RPMI7951 (cell line): ENCODE measurements around the gene NABP1. TPM values are rescaled to one million over a fixed set of nuclear protein-coding genes. Genes with fewer than 3 reads are reported as not detected.

Experiments used
- DNase-seq: peaks from one replicate; pipeline ENCODE4 v3.0.0-alpha.2; 2012; ENCODE audit warnings: low read depth
- total RNA-seq: library from RNA; depleted of rRNA; stranded (reverse); fragments of >200 nt; shearing (Covaris generic); gene quantifications from 2 replicates; pipeline ENCODE4 v1.2.3, GENCODE V29; 2014; rRNA removed

The NABP1 gene
- total RNA-seq, 1 experiment from 2014 or later = 24.5 TPM

- DNase-seq = no peak
Measured at GRCh38 chr2:191707542-191707941, 29.6 kb downstream of the NABP1 start.

GRCh38 chr2:191710411-191710900 is 32.5 kb downstream of the NABP1 start:
- peak; percentile 88 for DNase-seq

- DNase-seq = no peak
Measured at GRCh38 chr2:191711621-191712020, 33.7 kb downstream of the NABP1 start.

- no peak for DNase-seq
Measured at GRCh38 chr2:191713837-191714236, 35.9 kb downstream of the NABP1 start.

GRCh38 chr2:191714925-191715324 is 37.0 kb downstream of the NABP1 start:
- DNase-seq = no peak

- no peak for DNase-seq
Measured at GRCh38 chr2:191715471-191715870, 37.5 kb downstream of the NABP1 start.

GRCh38 chr2:191719261-191719660 is 41.3 kb downstream of the NABP1 start:
- DNase-seq = no peak

- no peak for DNase-seq
Measured at GRCh38 chr2:191719938-191720337, 42.0 kb downstream of the NABP1 start.

GRCh38 chr2:191721331-191721730 is 43.4 kb downstream of the NABP1 start:
- DNase-seq = no peak

- DNase-seq = no peak
Measured at GRCh38 chr2:191724015-191724414, 46.1 kb downstream of the NABP1 start.

GRCh38 chr2:191728750-191729624 is 51.1 kb downstream of the NABP1 start:
- DNase-seq = no peak

- no peak for DNase-seq
Measured at GRCh38 chr2:191730263-191730662, 52.3 kb downstream of the NABP1 start.

Other genes with a start within 250 kb of the NABP1 start
- gene CAVIN2, start 169.0 kb downstream of the NABP1 start, total RNA-seq = not detected in 2 replicates